Uterus (tissue), 2 donors: Measurements from ENCODE around the gene PAIP2.

Experiments
- CTCF ChIP-seq, 4 experiments: fragments of 200-600 bp in 2 of 4; fragments of 450-650 bp in 2 of 4; sonication (generic) in 2 of 4; IDR thresholded peaks; one replicate each; pipeline ENCODE4 v1.5.1; 2016 to 2019; ENCODE audit warnings: antibody characterized with exemption in 4 of 4, mild to moderate bottlenecking in 2 of 4, moderate library complexity in 1 of 4
- POLR2A ChIP-seq, 2 donors: fragments of 450-650 bp; IDR thresholded peaks; one replicate each; pipeline ENCODE4 v1.6.1; 2016; ENCODE audit warnings: antibody characterized with exemption in 2 of 2, mild to moderate bottlenecking in 1 of 2, moderate library complexity in 1 of 2

- TF ChIP-seq CTCF (IDR thresholded peaks at IDR 0.05) (peak in 3 of 4 experiments; percentile 10 to 30 (median 11)), POLR2A (IDR thresholded peaks at IDR 0.05) (peak; percentile 93 to 99)
Measured at GRCh38 chr5:139293507-139294373, 47.9 kb upstream of the PAIP2 start, which contains the start of gene MATR3.
